Left renal pelvis (tissue), 4 donors: ENCODE results near the gene ATP8A1. TPM values are rescaled to one million over a fixed set of nuclear protein-coding genes. Genes with fewer than 3 reads are reported as not detected.
"Not testable (repeated sequence)": the region's sequence is repeated elsewhere in the genome, so short reads cannot be mapped to it uniquely, and the experiment has no call there.

Experiments
- DNase-seq, 4 donors: peaks; one replicate each; pipeline ENCODE4 v3.0.0-alpha.2; 2013; ENCODE audit warnings: low read depth in 4 of 4, low spot score in 3 of 4
- polyA plus RNA-seq, 4 donors: library from polyadenylated mRNA; unstranded; fragments of 120-200 nt; gene quantifications; one replicate each; pipeline ENCODE4 v1.2.1, GENCODE V29; 2013; ENCODE audit not compliant: insufficient read length in 4 of 4

ATP8A1 gene
- polyA plus RNA-seq, 4 donors: 13.6 to 32.4 (median 28.2) TPM

DNA sequence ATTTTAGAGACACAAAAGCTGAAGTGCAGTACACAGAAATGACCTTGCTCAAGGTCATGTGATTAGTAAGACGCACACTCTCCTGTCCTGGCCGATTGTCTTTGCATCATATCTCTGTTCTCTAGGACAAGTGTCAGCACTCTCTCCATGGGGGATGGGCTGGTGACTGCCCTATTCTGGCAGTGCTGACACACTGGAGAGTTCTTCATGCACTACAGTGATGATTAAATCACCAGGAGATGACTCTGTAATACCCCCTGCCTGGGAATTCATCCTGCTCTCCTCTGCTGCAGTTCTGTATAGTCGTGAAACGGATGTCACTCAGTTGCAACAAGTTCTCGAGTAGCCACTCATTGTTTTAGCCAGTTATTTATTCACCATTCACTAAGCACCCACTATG is 264.9 kb downstream of the ATP8A1 start:
- no peak for DNase-seq

DNA sequence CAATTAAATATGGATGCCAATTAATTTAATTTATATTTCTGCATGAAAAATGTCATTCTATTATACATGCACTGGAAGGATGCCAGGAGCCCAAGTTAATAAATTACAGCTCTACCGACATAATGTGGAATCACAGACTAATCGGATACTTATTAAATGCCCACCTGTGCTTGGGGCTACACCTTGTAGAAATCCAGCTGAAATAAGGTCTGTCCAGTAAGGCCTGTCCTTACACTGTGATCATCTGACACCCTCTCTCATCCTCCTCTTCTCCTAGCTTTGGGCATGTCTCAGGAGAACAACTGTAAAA is 265.6 kb downstream of the ATP8A1 start:
- DNase-seq: no peak

DNA sequence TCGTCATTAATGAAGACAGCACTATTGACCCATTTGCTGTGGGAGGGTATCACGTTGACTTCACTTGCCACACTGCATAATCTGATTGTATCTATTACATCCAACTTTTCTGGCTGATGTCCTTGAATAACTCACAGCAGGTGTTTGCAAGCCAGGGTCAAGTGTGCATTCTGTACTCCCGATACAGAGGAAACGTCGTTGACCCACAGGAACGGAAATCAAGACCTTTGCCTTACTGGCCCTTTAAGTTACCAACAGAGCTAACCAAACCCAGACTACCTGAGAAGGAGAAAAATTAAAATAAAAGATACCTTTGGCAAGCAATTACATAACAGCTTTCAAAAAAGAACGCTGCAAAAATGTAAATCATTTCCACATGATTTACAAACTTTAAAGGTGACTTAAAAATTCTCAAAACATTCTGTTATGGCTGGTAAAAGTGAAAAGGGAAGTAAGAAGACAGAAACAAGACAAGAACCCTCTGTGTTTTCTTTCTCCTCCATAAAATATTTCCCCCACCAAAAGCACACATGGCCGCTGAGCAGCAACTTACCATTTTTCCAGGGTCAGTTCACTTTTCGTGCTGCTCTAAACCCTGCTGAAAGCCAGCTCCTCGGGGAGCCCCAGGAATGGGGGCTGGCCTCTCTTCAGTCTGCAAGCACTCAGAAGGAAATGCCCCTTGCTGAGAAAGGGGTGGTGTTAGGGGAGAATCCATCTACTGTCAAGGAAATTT is 266.1 kb downstream of the ATP8A1 start:
- no peak for DNase-seq

DNA sequence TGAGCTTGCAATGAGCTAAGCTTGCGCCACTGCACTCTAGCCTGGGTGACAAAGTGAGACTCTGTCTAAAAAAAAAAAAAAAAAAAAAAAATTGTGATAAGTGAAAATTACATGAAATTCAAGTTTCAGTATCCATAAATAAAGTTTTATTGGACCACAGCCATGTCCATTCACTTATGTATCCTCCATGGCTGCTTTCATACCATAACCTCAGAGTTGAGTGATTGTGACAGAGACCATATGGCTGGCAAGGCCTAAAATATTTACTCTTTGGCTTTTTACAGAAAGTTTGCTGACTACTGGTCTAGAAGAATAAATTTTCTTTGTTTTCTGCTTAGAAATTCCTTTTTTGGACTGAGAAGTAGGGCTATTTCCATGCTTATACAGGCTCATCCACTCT is 271.4 kb downstream of the ATP8A1 start:
- no peak for DNase-seq

DNA sequence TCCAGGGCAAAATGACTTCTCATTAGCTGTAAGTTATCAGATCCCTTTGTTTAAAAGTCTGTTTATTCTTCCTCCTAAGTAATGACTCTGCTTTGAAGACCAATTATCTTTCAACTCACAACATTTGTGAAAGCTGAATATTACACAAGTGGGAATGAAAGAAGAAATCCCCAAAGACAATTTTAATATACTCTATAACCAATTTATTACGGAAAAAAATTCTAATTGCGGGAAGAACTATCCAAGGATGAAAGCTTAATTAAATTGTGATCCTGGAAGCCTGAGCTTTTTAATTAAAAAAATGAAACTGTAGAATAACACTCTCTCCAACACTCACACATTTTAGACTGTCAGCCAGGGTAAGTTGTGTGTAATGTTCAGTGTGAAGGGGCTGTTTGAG is 275.2 kb downstream of the ATP8A1 start:
- DNase-seq: no peak

DNA sequence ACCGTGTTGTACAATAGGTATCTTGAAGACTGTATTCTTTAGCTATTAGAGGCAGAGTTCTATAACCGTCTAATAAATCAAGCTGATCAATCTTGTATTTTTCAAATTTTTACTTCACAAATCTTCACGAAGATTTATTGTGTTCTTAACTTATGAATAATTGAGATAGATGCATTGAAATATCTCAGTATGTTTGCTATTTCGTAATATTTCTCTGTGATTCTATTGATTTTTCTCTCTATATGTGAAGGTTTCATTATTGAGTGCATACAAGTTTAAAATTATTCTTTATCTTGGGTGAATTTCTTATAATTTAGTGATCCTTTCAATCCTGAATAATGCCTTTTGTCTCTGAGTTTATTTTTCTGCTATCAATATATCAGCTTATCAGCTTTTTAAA is 279.4 kb downstream of the ATP8A1 start:
- no peak for DNase-seq

DNA sequence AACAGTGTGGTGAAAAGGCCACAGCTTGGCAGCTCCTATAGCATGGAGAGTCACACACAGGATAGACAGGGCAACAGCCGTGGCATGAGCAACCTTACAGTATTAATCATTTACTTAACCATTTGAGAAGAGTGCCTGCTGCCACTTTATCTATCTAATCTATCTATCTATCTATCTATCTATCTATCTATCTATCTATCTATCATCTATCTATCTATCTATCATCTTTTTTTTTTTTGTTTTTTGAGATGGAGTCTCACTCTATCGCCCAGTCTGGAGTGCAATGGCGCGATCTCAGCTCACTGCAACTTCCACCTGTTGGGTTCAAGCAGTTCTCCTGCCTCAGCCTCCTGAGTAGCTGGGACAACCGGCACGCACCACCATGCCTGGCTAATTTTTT is 284.6 kb downstream of the ATP8A1 start:
- not testable (repeated sequence) for DNase-seq

DNA sequence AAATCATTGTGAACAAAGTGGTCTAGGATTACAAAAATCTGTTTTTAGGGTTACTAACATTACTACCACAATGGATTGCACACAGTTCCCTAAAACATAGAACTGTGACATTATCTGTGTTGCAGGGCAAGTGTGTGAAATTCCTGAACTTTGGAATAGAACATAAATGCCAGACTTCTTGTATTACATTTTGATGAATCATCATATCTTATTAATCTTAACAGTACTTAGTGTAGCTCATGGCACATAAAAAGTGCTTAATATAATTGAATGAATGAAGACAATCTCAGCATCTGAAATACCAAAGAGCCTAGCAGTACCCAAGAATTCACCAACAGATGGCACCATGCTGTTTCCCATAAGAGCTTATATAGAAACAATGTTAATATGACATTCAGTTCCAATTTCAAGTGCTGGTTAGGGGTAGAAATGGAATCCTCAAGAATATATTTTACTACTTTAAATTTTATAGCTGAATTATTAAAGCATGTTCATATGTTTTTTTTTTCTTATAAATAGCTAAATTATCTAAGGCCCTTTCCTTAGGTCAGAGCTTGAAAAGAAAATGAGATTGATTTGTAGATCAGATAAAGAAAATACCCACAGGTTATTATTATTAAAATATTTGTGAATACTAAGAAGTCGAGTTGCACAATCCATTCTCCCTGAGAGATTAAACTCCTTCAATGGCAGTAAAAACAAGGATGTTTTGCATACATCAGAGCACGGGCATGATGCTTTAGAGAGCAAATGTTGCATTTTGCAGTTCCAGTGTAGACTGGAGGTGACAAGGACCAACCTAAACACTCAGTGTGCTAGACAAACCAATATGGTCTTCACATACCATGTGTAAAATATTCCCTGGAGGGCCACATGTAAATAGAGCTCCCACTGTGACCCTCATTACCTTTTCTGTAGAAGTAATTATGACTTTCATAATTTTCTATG is 285.3 kb downstream of the ATP8A1 start:
- no peak for DNase-seq

DNA sequence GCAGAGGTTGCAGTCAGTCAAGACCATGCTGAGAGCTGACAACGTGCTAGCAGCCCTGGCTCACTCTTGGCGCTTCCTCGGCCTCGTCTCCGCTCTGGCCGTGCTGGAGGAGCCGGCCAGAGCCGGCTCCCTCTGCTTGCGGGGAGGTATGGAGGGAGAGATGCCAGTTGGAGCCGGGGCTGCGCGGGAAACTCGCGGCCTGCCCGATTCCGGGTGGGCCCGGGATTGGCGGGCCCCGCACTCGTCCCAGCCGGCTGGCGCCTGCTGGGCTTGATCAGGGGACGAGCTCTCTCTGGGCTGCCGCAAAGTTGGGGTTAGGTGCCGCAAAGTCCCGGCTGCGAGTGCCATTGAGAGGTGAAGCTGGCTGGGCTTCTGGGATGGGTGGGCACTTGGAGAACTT is 287.4 kb downstream of the ATP8A1 start:
- no peak for DNase-seq

DNA sequence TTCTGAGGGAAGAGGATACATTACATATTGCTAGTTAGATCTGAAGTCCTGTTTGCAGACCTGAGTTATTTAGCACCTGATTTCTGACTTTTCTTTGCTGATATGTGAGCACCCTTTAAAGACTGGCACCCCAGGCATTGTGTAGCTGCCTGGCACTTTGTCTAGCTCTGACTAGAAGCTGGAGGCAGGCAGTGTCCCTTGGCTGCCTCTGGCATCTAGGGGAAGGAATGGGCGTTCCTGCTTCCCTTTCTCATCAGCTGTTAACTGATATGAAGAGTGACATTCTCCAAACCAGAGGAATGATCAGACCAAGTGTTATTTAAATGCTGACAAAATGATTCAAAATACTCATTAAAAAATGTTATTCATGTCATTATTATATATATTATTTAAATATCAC is 289.9 kb downstream of the ATP8A1 start:
- DNase-seq: no peak

DNA sequence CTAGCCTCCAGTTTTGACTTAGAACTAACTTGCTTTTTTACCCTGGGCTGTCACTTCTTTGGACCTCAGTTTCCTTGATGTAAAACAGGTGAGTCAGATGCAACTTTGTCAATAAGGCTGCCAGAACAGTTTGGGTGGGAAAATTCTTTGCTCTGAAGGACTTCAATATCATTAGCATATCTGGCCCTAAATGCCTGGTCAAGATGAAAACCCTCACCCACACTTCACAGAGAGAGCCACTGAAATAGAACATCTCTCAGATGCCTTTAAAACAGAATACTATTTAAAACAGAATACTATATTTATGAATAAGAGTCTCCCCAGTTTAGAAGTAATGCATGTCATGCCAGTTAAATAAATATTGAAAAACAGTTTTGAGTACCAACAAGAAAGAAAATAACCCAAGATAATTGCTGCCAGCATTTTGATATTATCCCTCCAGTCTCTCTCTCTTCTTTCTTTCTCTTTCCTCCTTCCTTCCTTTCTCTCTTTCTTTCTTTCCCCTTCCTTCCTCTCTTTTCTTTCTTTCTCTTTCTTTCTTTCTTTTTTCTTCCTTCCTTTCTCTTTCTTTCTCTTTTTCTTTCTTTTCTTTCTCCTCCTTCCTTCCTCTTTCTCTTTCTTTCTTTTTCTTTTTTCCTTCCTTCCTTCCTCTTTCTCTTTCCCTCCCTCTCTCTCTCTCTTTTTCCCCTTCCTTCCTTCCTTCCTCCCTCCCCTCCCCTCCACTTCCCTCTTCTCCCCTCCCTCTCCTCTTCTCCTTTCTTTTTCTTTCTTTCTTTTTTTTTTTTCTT is 292.4 kb downstream of the ATP8A1 start:
- no peak for DNase-seq

DNA sequence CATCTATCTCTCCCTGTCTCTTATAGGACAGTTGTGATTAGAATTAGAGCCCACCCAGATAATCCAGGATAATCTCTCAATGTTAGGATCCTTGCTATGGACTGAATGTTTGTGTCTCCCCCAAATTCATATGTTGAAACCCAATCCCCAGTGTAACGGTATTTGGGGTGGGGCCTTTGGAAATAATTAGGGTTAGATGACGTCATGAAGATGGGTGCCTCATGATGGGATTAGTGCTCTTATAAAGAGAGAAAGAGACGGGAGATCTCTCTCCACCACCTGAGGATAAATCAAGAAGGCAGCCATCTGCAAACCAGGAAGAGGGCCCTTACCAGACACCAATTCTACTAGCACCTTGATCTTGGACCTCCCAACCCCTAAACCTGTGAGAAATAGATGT is 293.3 kb downstream of the ATP8A1 start:
- no peak for DNase-seq

DNA sequence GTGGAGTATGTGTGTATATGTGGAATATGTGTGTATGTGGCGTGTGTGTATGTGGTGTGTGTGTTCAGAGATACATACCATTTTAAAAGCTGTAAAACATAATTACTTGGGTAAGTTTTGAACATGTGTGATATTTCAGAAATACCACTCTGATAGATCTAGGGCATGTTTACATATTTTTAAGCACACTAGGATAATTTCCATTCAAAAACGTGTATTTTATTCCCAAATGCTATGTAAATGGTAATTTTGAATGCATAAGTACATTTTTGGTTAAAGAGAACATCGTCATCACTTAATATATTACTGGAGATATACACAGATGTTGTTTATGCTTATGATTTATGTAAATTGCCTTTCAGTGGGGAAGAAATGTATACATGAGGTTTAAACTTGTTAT is 294.3 kb downstream of the ATP8A1 start:
- no peak for DNase-seq

DNA sequence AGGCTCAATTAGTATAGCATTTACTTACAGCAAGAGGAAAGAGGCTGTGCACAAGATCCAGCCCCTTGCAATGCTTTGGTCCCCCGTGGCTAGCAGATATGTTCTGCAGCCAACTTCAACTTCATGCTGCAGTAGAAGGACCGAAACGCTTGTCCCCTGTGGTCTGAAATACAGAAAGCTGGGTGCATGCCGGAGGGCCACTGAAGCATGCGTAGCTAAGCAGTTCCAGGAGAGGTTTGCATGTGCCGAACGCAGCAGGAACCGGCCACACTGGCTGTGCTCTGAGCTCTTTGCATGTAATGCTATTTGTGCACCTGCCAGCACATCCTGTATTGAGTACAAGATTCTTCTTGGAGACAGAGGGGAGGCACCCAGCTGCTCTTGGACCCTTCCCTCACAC is 295.4 kb downstream of the ATP8A1 start:
- no peak for DNase-seq

DNA sequence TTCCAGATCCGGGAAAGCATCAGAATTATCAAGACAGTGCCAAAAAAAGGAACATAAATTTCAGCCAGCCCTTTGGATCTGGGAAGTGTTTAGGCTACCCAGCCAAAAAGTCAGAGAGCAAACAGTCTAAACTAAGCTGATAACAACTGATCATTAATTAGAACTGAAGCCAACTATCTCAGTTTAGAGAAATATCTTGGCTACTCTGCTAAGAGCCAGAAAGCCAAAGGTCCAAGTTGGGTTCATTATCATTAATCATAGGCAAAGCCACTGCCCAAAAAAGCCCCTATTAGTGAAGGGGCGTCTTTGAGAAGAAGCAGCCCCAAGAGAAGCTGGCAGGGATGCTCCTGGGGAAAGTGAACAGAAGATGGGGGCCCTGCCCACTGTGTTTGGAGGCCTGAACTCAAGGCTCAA is 296.6 kb downstream of the ATP8A1 start:
- no peak for DNase-seq

DNA sequence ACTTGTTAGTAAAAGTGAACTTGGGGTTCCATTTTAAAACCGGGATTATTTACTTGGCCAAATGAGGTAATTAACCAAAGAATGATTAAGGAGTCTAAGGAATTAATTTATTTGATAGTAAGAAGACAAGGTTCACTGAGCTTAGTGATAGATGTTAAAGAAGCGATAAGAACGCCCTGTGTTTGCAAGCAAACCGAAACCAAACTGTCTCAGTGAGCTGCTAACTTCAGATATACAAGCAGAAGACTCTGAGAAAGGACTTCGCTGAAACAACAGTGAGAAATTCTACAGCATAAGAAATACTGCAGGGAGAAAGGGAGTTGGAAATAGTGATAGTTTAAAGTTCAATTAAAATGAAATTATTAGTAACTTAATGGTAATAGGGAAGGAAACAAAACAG is 297.2 kb downstream of the ATP8A1 start:
- DNase-seq: peak in 1 of 4 donors; percentile 36

Other genes starting within 250 kb of the ATP8A1 start
- gene GRXCR1, start 235.6 kb upstream of the ATP8A1 start, polyA plus RNA-seq: not detected